NCI-H226 (cell line): Measurements from ENCODE around the gene PDSS1.
A peak's percentile ranks its signal among the peaks of the same experiment; 100 is the strongest.
"Not testable (repeated sequence)": the region's sequence is repeated elsewhere in the genome, so short reads cannot be mapped to it uniquely, and the experiment has no call there.

Source experiments
- DNase-seq: peaks from one replicate; pipeline ENCODE4 v3.0.0-alpha.2; 2015

Gene PDSS1

DNA sequence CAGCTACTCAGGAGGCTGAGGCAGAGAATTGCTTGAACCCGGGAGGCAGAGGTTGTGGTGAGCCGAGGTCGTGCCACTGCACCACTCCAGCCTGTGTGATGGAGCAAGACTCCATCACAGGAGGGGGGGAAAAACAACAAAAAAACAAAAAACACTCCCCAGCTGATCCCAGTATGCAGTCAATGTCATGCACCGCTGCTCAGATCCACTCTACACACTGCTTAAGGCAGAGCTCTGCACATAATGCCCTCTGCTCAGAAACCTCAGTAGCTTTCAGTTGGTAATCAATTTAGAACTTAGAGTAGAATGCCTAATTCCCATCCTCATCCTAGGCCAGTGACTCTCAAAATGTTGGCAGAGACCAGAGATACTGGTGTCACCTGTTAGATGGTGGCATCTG lies 43.9 kb downstream of the PDSS1 start:
- no peak for DNase-seq

DNA sequence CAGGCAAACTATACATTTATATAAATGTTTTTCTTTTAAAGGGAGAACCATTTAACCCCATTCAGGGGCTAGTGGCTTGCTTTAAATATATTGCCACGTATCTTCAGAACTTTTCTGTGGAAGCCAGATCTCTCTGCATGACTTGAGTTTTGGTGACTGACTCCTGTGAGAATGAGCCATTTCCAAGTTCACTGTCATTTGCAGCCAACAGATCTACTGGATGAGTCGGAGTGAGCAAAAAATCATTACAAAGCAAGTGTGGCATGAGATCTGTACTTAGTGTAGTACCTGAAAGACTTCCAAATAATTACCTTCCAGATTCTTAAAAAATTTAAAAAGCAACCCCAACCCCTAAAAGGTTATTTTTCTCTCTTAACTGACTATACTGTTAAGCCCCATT lies 45.6 kb downstream of the PDSS1 start:
- DNase-seq, result no peak

DNA sequence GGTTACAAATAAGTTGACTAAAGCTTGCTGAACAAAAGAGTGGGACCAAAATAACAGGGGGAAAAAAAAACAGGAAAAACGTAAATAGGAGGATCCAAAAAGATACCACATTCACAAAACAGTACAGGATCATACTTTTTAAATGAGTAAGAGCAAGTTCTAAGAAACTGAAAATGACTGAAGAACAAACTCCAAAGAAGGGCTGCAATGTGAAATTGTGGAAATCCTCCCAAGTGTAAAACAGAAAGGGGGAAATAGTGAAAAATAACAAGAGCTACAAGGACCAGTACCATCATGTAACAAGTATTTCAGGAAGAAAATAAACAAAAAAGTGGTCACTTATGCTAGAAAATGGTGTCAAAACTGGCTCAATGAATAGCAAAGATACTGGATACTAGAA lies 46.3 kb downstream of the PDSS1 start:
- no peak for DNase-seq

DNA sequence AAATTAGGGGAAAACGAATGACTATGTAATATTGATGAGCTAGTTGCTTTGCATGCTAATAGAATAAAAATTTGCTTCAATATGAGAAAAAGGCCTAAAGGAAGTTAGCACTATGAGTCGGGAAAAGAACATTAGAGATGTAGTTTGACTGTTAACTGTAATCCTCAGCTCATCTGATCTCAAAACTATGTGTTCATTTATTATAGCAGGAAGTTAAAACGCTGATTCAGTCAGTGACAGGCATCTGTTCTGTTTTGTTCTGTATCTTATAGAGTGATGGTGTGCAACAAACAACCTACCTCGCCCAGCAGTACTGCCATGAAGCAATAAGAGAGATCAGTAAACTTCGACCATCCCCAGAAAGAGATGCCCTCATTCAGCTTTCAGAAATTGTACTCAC lies 48.6 kb downstream of the PDSS1 start:
- DNase-seq, result no peak

DNA sequence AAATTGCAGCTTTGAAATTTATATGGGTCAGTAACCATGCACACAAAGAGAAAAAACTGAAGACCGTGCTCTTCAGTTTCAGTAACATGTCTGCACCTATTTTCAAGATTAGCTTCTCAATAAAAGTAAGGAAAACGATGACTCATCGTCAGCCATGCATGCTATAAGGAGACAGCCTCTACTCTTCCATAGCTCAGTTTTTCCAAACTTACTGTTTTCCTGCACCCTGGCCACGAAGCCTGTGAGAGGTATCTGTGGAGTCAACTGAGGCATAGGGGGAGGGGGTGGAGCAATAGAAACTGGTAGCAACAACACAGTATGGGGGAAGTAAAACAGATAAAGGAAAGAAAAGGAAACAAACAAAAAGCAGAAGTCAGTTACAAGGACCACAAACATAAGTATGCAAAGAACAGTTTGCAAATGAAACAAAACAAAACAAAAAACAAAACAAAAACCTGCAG lies 58.0 kb downstream of the PDSS1 start:
- DNase-seq, result peak; percentile 7

DNA sequence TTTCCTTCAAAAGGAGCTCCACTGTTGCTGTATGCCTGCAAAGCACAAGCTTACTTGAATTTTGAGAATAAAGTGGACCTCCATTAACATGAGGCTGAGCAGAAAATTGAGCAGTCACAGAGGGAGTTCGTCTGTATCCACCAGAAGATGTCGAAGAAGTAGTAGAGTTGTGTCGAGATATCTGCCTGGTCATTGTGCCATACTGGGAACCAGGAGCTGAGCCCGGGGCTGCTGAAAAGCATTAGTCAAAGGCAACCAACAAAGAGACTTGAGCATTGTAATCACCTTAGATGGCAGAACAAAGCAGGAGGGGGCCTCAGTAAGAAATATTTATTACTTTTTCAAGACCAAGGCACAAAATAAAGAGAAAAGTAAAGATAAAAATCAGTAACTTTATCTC lies 61.5 kb downstream of the PDSS1 start:
- DNase-seq, result no peak

DNA sequence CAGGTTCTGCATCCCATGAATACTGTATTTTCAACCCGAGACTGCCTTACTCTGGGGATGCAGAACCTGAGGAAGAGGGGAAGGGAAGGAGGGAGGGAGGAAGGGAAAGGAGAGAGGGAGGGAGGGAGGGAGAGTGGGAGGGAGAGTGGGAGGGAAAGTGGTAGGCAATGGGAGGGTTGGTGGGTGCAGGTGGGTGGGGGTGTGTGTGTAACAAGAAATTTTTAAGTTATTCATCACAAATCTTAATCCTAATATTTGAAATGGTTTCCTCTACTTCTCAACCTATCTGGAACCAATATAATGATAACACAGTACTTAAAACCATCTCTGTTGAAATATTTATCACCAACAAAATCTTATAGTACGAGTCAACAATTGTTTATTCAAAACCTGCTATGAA lies 68.0 kb downstream of the PDSS1 start:
- DNase-seq, result no peak

DNA sequence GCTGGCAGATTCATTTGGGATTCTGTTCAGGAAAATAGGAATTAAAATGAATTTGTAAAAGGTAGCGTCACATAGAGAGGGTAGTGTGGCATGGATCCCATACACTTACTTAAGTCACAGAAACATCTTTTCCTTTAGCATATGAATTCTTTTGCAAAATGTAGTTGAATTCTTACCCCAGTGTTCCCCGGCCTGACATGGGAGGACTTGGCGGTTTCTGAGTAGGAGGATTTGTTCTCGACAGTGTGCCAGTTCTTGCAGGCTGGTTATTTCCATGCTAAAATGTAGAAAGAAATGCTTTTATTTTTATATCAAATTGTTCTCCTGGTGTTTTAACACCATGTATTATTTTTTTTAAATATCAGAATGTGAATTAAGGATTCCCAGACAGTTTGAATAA lies 72.6 kb downstream of the PDSS1 start:
- no peak for DNase-seq

DNA sequence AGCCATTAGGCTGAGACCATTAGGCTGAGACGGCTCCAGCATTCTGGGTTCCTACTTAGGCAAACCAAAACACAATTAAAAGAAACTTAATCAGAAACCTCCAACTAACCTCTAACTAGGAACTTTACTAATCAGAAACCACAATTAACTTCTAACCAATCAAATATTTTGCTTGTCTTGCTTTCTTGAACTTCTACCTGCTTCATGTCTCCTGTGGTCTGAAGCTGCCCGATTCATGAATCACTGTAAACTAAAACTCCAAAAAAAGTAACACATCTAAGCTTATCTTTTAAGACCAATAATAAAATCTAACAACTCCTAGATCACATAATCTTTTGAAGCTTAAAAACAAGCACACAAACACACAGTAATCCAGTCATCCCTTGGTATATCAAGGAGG lies 76.1 kb downstream of the PDSS1 start:
- DNase-seq, result no peak

DNA sequence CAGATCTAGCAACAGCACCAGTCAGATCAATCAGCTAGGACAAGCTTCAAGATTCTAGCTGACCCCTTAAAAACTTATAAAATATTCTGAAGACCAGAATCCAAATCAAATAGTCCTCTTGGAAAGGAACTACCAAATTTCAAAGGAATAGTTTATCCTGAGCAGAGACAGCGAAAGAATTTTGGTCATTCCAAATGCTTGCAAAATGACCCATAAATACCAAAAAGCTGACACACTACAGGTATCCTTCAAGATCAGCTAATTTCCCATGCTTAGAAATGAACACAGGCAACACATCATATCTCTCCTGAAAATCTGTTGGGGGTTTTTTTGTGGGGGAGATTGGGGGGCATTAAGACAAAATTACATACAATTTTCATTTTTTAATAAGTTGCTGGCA lies 78.8 kb downstream of the PDSS1 start:
- peak; percentile 11 for DNase-seq

DNA sequence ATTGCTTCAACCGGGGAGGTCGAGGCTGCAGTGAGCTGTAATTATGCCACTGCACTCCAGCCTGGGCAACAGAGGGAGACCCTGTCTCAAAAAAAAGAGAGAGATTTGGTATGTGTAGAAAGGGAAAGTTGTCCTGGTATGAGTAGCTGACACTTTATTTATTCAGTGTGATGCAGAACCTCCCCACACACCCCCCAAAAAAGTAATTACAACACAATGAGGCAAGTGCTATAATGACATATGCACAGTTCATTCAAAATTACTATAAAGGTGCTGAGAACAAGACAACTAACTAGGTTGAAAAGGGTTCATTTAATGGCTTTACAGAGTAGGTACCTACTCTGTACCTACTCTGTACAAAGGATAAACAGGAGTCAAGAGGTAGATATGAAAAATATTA lies 80.2 kb downstream of the PDSS1 start:
- no peak for DNase-seq

DNA sequence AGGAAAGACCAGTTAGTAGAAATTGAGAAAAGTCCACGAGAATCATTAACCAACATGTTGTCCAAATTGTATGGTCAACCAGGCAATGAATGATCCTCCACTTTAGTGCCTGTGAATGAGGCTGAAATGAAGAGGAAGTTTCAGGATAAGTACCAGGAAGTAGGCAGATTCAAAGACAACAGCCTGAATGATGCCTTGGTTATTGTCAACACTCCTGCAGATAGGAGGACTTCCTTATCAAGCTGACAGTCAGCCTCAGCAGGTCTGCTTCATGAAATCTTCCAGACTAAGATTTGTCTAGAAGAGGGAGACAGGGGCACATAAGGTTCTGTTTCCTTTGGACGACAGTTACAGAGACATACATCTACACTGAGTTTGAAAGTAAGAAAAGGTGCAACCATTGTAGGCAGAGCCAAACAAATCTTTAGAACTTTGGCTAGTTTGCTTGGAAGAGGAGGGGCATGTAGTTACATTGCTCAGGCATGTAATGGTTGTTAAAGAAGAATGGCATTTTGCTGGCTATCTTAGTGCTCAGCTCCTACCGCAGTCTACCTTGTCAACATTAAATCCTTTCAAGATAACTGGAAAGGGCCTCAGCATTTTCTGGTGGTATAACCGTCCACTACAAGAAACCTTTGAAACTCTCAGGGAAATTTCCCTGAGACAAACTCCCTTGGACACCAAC lies 81.8 kb downstream of the PDSS1 start:
- peak; percentile 13 for DNase-seq

DNA sequence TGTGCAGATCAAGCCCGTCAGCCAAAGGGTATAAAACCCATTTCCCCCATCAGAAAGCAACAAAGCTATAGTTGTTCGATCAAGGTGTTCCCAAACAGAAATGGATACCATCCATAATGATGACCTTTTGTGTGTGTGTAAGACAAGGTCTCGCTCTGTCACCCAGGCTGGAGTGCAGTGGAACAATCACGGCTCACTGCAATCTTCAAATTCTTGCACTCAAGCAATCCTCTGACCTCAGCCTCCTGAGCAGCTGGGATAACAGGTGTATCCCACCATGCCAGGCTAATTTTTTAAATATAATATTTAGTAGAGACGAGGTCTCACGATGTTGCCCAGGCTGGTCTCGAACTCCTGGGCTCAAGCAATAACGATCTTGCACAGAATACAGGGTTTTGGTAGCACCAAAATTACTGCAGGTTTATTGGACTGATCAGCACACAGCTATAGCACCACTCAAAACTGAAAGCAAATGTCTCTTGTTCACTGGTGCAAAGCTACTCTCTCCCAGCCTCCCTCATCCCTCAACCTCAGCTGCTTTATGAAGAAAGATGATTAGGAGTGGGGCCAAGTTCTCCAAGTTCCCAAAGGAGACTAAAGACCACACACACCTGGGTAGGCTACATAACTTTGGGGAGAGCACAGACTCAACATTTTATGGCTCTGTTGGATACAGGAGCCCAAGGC lies 82.7 kb downstream of the PDSS1 start:
- no peak for DNase-seq

DNA sequence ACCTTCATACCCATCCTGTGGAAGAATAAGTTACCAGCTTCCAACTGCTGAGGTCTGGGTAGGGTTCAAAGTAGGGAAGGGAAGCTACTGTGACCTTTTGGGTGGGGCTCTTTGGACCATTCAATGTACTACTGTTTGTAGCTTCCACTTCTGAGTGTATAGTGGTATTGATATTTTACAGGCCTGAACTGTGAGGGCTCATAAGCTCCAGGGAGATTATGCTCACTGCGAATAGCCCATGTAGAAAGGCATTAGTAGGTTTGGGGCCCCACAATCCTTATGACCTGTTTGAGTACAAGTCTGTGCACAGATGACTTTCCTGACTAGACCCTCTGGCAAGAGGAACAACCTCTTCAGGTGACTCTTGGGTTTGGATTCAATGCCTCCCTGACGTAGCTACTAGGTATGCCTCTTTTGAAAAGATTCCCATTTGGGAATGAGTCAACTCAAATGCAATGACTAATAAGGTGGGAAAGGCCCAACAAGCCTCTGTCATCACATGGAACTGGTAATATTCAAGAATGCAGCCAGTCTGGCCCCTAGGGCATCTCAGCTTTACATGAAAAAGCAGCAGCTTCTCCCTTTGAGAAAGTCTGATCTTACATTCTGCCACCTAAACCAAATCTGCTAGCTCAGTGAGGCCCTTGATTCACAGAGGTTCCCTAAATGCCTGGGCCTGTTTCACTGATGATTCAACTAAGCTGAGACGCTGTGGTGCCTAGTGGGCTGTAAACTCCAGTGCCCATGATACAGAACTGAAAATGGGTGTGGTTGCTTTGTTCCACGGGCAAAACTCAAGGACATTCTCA lies 83.5 kb downstream of the PDSS1 start:
- peak; percentile 96 for DNase-seq

DNA sequence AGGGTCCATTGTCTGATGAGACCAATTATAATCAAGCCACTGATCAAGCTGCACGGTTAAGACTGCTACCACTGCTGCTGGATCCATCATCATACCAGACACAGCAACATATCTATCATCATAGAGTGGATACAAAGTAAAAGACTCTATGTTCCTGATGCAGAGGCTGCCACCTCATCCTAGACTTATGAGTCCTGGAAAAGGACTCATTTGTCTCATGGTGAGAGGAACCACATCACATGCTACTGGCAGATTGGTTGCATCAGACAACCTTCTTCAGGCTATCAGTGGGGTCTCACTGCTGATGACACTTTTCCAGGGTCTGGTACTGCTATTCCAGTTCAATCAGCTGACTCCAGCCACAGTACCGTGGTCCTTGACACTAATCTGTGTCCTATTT lies 84.3 kb downstream of the PDSS1 start:
- DNase-seq, result no peak

DNA sequence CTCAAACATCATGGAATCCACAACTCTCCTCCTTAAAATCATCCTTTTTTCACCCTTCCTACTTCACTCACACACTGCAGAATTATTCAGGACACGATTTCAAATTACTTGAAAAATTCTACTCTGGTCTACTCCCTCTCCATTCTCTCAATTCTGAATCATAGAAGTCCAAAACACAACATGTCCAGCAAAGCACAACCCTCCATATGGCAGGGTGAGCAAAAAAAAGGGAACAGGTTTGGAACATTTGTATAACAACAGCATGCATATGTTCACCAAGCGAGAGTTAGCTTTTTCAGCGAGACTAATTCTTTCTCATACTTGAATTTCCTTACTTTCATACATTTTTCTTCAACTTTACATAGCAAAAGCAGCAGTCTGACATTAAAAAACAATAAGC lies 89.9 kb downstream of the PDSS1 start:
- DNase-seq, result no peak

DNA sequence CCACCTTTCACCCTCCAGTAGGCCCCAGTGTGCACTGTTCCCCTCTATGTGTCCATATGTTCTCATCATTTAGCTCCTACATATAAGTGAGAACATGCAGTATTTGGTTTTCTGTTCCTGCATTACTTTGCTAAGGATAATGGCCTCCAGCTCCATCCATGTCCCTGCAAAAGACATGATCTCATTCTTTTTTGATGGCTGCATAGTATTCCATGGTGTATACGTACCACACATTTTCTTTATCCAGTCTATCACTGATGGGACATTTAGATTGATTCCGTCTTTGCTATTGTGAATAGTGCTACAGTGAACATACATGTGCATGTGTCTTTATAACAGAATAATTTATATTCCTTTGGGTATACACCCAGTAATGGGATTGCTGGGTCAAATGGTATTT lies 92.3 kb downstream of the PDSS1 start:
- not testable (repeated sequence) for DNase-seq

DNA sequence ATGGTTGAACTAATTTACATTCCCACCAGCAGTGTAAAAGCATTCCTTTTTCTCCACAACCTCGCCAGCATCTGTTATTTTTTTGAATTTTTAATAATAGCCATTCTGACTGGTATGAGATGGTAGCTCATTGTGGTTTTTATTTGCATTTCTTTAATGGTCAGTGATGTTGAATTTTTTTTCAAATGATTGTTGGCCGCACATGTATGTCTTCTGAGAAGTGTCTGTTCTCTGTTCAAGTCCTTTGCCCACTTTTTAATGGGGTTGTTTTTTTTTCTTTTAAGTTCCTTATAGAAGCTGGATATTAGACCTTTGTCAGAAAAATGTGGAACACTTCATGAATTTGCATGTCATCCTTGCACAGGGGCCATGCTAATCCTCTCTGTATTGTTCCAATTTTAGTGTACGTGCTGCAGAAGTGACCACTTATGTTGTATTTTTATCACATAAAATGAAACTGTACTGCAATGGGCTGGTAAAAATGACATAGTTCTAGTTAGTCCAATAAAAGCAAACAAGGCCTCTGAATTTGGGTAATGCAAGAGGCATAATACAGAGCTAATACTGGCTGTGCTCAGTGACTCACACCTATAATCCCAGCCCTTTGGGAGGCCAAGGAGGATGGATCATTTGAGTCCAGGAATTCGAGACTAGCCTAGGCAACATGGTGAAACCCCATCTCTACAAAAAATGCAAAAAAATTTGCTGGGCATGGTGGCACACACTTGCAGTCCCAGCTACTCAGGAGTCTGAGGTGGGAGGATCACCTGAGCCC lies 92.9 kb downstream of the PDSS1 start:
- peak; percentile 22 for DNase-seq

DNA sequence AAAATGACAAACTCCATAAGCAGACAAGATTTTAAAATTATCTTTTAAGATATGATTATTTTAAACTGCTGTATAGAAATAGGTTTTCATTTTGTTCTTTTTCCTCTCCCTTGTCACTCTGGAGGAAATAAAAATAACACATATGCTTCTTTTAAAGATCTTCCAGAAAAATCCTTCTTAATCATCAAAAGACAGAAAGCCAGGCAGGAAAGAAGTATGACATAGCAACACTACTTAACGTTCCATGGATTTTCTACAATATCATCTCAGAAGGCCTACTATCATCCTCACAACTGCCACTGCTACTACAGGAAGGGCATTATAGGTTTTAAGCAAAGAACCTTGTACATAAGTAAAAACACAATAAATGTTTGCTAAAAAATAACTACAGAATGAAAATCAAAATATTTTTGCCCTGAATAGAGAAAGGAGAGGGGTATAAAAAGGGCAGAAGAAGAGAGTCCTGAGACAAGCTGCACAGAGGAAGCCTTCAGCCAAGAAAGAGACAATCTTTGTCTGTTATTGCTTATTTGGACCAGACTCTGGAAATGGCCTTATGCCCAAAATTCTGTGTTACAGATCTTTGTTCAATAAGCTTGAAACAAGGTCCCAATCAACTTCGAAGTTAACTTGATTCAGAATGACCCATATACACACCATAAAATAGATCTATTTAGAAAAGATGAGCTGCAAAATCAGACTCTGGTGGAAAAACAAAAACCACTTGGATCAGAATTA lies 95.4 kb downstream of the PDSS1 start:
- DNase-seq, result no peak
